HepG2 (cell line): Measurements from ENCODE around the gene S100P. TPM values are rescaled to one million over a fixed set of nuclear protein-coding genes. Genes with fewer than 3 reads are reported as not detected.

ENCODE experiments used
- ADNP ChIP-seq: sonication (generic); formaldehyde crosslinking; IDR thresholded peaks from 2 replicates; pipeline ENCODE4 v1.4.0; 2020; ENCODE audit warnings: missing genetic modification reagents
- ASH2L ChIP-seq: fragments of 300-600, 200-600 bp; sonication (generic); IDR thresholded peaks from 2 replicates; pipeline ENCODE4 v1.7.0; 2017; ENCODE audit warnings: low read depth, mild to moderate bottlenecking, moderate library complexity, mixed read lengths, low read length; ENCODE audit not compliant: insufficient read length
- FOSL2 ChIP-seq: sonication (generic); formaldehyde crosslinking; IDR thresholded peaks from 2 replicates; pipeline ENCODE4 v1.4.0; 2020; ENCODE audit warnings: missing genetic modification reagents
- FOXA1 ChIP-seq, 2 experiments: fragments of 450-650 bp in 1 of 2; sonication (generic) in 1 of 2; formaldehyde crosslinking in 1 of 2; IDR thresholded peaks; 2 replicates each; pipeline versions ENCODE4 v1.4.0 to v1.6.1; 2016 to 2020; ENCODE audit warnings: missing genetic modification reagents in 1 of 2
- FOXP1 ChIP-seq, 2 experiments: fragments of 450-650 bp in 1 of 2; IDR thresholded peaks; 2 replicates each; pipeline ENCODE4 v1.6.1; 2017 to 2018; ENCODE audit warnings: antibody characterized with exemption in 1 of 2
- HNRNPUL1 ChIP-seq: fragments of 200-400 bp; formaldehyde crosslinking; IDR thresholded peaks from 2 replicates; pipeline ENCODE4 v1.6.1; 2017; ENCODE audit warnings: low read depth, mild to moderate bottlenecking, low read length, moderate library complexity
- IRF9 ChIP-seq: sonication (generic); formaldehyde crosslinking; IDR thresholded peaks from 2 replicates; pipeline ENCODE4 v1.8.0; 2022; ENCODE audit warnings: missing genetic modification reagents, mild to moderate bottlenecking, borderline replicate concordance
- PRMT3 ChIP-seq: sonication (generic); formaldehyde crosslinking; IDR thresholded peaks from 2 replicates; pipeline ENCODE4 v1.8.1; 2022; ENCODE audit warnings: low read depth, mild to moderate bottlenecking, moderate library complexity, missing genetic modification reagents, borderline replicate concordance
- RNF219 ChIP-seq: sonication (generic); formaldehyde crosslinking; IDR thresholded peaks from 2 replicates; pipeline ENCODE4 v1.5.0; 2020; ENCODE audit warnings: mild to moderate bottlenecking, missing genetic modification reagents
- SAP130 ChIP-seq: IDR thresholded peaks from 2 replicates; pipeline ENCODE4 v1.6.1; 2016; ENCODE audit warnings: low read depth
- SP5 ChIP-seq: IDR thresholded peaks from 2 replicates; pipeline ENCODE4 v1.6.1; 2016; ENCODE audit warnings: low read depth, borderline replicate concordance
- SRY ChIP-seq: sonication (generic); formaldehyde crosslinking; IDR thresholded peaks from 2 replicates; pipeline ENCODE4 v1.8.0; 2022; ENCODE audit warnings: mild to moderate bottlenecking, missing genetic modification reagents
- TAF1 ChIP-seq: sonication (generic); formaldehyde crosslinking; IDR thresholded peaks from 2 replicates; pipeline ENCODE4 v1.4.0; 2020; ENCODE audit warnings: missing genetic modification reagents
- TSC22D2 ChIP-seq: sonication (generic); formaldehyde crosslinking; IDR thresholded peaks from 2 replicates; pipeline ENCODE4 v1.5.1; 2020; ENCODE audit warnings: missing genetic modification reagents, mild to moderate bottlenecking, borderline replicate concordance
- U2AF2 ChIP-seq: fragments of 200-400 bp; formaldehyde crosslinking; IDR thresholded peaks from 2 replicates; pipeline ENCODE4 v1.6.1; 2017; ENCODE audit warnings: low read depth, mild to moderate bottlenecking, low read length
- ZBTB33 ChIP-seq: sonication (generic); formaldehyde crosslinking; IDR thresholded peaks from 2 replicates; pipeline ENCODE4 v1.4.0; 2020; ENCODE audit warnings: missing genetic modification reagents
- ZBTB38 ChIP-seq: sonication (generic); formaldehyde crosslinking; IDR thresholded peaks from 2 replicates; pipeline ENCODE4 v1.5.1; 2020; ENCODE audit warnings: mild to moderate bottlenecking, missing genetic modification reagents
- ZFAT ChIP-seq: sonication (generic); formaldehyde crosslinking; conservative IDR thresholded peaks from 2 replicates; pipeline ENCODE4 v1.8.1; 2023; ENCODE audit warnings: missing genetic modification reagents, inconsistent platforms
- ZNF460 ChIP-seq: sonication (generic); formaldehyde crosslinking; IDR thresholded peaks from 2 replicates; pipeline ENCODE4 v1.5.1; 2020; ENCODE audit warnings: missing genetic modification reagents, mild to moderate bottlenecking, borderline replicate concordance
- ZNF503 ChIP-seq: sonication (generic); formaldehyde crosslinking; IDR thresholded peaks from 2 replicates; pipeline ENCODE4 v1.4.0; 2020; ENCODE audit warnings: missing genetic modification reagents
- ZNF746 ChIP-seq: sonication (generic); formaldehyde crosslinking; IDR thresholded peaks from 2 replicates; pipeline ENCODE4 v1.8.0; 2022; ENCODE audit warnings: mild to moderate bottlenecking, missing genetic modification reagents
- ZNF850 ChIP-seq: sonication (generic); formaldehyde crosslinking; conservative IDR thresholded peaks from 2 replicates; pipeline ENCODE4 v1.9.0; 2021; ENCODE audit warnings: mild to moderate bottlenecking, missing genetic modification reagents
- ZNF891 ChIP-seq: sonication (generic); formaldehyde crosslinking; IDR thresholded peaks from 2 replicates; pipeline ENCODE4 v1.5.0; 2020; ENCODE audit warnings: mild to moderate bottlenecking, missing genetic modification reagents
- polyA plus RNA-seq, 8 experiments: library from polyadenylated mRNA; depleted of rRNA in 3 of 8; stranded (reverse) in 7 of 8; unstranded in 1 of 8; fragments of >200 nt; fragmentation: Illumina TruSeq in 4 of 8; extraction: Trizol in 4 of 8; gene quantifications; 2 replicates each; pipeline versions ENCODE4 v1.2.1 to v1.2.3, GENCODE V29; 2011 to 2016; ENCODE audit warnings: low read depth in 4 of 8, missing spikeins in 1 of 8, mixed read lengths in 1 of 8; ENCODE audit not compliant: insufficient read depth in 1 of 8
- total RNA-seq, 5 experiments: library from RNA; depleted of rRNA; stranded (reverse); fragments of >200 nt; fragmentation: Illumina TruSeq; extraction: Trizol; gene quantifications; 2 replicates each; pipeline ENCODE4 v1.2.3, GENCODE V29; 2016; ENCODE audit warnings: low read depth in 1 of 5

Gene S100P
- total and polyA plus RNA-seq, 2 of the 13 experiments (the other 11 are each of a cell fraction or from before 2014, with no cell fraction given) = 278 to 1,649 TPM

- TF ChIP-seq SRY = 0 out of 2 replicates have a peak, but pooled peaks have one; percentile 70
- TF ChIP-seq FOXA1 (IDR thresholded peaks at IDR 0.05) = no peak
- peak; percentile 87 for TF ChIP-seq FOXA1 (CRISPR knock-in tag; IDR thresholded peaks at IDR 0.05)
- no peak for TF ChIP-seq ZNF850 (CRISPR knock-in tag)
- TF ChIP-seq ZNF746 = peak; percentile 92
- no peak for TF ChIP-seq ZBTB38 (CRISPR knock-in tag)
- no peak; the same call in 1 of the 2 replicates for TF ChIP-seq TSC22D2
- TF ChIP-seq ZNF891 (CRISPR knock-in tag) = peak; percentile 61; the same call in 1 of the 2 replicates
- TF ChIP-seq ZNF460 (CRISPR knock-in tag) = no peak
- TF ChIP-seq FOSL2 = peak; percentile 77
- no peak for TF ChIP-seq ZFAT
- no peak for TF ChIP-seq IRF9 (CRISPR knock-in tag)
- no peak for TF ChIP-seq U2AF2
- no peak for TF ChIP-seq TAF1 (CRISPR knock-in tag)
- peak; percentile 9 for TF ChIP-seq ASH2L
- TF ChIP-seq HNRNPUL1 = no peak
- TF ChIP-seq ZBTB33 (CRISPR knock-in tag) = no peak
- TF ChIP-seq ADNP (CRISPR knock-in tag) = no peak
- TF ChIP-seq SP5 (CRISPR knock-in tag) = peak; percentile 97
- 0 out of 2 replicates have a peak, but pooled peaks have one; percentile 24 for TF ChIP-seq RNF219
- no peak for TF ChIP-seq PRMT3 (CRISPR knock-in tag)
- peak; percentile 72; the same call in 1 of the 2 replicates for TF ChIP-seq FOXP1 (IDR thresholded peaks at IDR 0.05)
- peak; percentile 93 for TF ChIP-seq FOXP1 (CRISPR knock-in tag; IDR thresholded peaks at IDR 0.05)
- TF ChIP-seq SAP130 (CRISPR knock-in tag) = peak; percentile 83
- TF ChIP-seq ZNF503 = peak; percentile 66; the same call in 1 of the 2 replicates
These were observed 39.9 kb downstream of the S100P start (continued) for GRCh38 chr4:6733358-6734164.
